SW480 (cell line): ENCODE data around the gene TMSB10.
"Not testable (repeated sequence)": the region's sequence is repeated elsewhere in the genome, so short reads cannot be mapped to it uniquely, and the experiment has no call there.

Experiments used
- DNase-seq: peaks from one replicate; pipeline ENCODE4 v3.0.0-alpha.2; 2016; ENCODE audit warnings: low spot score

TMSB10 gene

DNA sequence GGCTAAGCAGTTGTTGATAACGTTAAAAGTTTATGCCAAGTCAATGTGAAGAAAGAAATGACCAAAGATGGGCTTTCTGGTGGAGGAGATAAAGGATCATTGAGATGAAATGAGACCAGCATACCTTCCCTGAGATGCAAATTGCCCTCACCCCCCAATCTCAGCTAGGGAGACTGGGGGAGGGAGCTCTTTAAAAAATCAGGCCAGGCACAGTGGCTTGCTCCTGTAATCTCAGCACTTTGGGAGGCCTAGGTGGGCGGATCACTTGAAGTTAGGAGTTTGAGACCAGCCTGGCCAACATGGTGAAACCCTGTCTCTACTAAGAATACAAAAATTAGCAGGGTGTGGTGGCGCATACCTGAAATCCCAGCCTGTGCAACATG lies 34.6 kb downstream of the TMSB10 start:
- no peak for DNase-seq

- DNase-seq: no peak
Measured at GRCh38 chr2:84940831-84941412, 35.5 kb downstream of the TMSB10 start.

- no peak for DNase-seq
Measured at GRCh38 chr2:84942166-84942565, 36.7 kb downstream of the TMSB10 start.

- DNase-seq: no peak
Measured at GRCh38 chr2:84942964-84943421, 37.5 kb downstream of the TMSB10 start.

- DNase-seq: no peak
Measured at GRCh38 chr2:84944295-84944909, 38.9 kb downstream of the TMSB10 start.

DNA sequence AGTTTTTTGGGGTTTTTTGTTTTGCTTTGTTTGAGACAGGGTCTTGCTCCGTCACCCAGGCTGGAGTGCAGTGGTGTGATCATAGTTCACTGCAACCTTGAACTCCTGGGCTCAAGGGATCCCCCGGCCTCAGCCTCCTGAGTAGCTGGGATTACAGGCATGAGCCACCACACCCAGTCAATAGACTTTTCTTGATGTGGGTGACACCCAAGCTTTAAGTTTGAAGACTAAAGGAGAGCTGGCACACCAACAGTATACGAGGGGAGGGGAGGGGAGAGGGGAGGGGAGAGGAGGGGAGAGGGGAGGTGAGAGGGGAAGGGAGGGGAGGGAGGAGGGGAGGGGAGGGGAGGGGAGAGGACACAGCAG lies 40.4 kb downstream of the TMSB10 start:
- DNase-seq: not testable (repeated sequence)

DNA sequence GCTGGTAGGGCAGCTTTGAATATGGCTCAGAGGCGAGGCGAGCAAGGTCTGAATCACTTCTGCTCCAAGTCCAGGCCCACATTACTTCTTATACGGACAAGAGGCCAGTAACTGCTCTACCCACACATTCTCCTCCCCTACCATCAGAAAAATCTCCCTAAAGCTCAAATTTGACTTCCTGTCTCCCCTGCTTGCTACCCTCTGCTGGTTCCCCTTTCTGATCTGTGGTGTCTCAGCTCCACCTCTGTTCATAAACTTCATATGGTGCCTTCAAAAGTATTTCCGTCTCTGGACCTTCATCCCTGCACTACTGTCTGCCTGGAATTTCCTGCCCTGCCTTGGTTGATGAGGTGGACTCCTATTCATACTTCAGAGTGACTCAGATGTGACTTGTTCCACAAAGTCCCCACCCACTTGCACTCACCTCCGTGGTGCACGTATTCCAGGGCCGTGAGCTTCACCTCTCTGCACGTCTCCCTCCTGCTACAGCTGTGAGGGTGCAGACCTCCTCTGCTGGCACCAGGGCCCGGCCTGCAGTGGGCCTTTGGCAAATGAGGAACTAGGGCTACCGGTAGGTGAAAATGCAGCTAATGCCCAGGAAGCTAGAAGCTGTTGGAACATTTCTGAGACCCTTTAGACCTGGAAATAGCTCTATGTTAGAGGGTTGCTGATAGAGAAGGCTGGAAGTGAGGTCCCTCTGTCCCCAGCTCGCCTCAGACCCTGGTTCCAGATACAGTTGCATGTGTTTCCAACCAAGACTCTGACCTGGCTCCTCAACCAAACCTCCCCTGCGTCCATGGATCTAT lies 41.0 kb downstream of the TMSB10 start:
- peak; percentile 98 for DNase-seq

GRCh38 chr2:84947010-84947593 lies 41.6 kb downstream of the TMSB10 start:
- no peak for DNase-seq

DNA sequence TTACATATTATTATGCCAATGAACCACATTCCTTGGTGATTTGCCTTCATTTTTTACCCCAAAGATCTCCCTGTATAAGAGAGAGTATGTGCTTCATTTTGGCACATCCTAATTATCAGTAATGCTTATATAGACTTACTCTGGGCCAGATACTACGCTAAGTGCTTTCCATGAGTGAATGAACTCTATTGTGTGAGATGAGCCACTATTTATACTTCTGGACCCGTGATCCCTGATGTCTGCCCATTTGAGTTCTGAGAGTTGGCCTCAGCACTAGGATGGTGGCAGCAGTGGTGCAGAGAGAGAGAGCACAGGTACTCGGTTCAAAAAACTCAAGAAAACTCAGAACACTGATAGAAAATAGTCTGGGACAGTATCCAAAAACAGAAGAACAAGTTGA lies 48.1 kb downstream of the TMSB10 start:
- DNase-seq: no peak

- no peak for DNase-seq
Measured at GRCh38 chr2:84954329-84954728, 48.9 kb downstream of the TMSB10 start.
